Left hindlimb (tissue), 1 donor: Measurements from ENCODE around the gene UQCC5.
A peak's percentile ranks its signal among the peaks of the same experiment; 100 is the strongest.
"Not testable (repeated sequence)": the region's sequence is repeated elsewhere in the genome, so short reads cannot be mapped to it uniquely, and the experiment has no call there.

Source experiments
- DNase-seq: peaks from one replicate; pipeline ENCODE4 v3.0.0-alpha.2; 2018

Gene UQCC5

DNA sequence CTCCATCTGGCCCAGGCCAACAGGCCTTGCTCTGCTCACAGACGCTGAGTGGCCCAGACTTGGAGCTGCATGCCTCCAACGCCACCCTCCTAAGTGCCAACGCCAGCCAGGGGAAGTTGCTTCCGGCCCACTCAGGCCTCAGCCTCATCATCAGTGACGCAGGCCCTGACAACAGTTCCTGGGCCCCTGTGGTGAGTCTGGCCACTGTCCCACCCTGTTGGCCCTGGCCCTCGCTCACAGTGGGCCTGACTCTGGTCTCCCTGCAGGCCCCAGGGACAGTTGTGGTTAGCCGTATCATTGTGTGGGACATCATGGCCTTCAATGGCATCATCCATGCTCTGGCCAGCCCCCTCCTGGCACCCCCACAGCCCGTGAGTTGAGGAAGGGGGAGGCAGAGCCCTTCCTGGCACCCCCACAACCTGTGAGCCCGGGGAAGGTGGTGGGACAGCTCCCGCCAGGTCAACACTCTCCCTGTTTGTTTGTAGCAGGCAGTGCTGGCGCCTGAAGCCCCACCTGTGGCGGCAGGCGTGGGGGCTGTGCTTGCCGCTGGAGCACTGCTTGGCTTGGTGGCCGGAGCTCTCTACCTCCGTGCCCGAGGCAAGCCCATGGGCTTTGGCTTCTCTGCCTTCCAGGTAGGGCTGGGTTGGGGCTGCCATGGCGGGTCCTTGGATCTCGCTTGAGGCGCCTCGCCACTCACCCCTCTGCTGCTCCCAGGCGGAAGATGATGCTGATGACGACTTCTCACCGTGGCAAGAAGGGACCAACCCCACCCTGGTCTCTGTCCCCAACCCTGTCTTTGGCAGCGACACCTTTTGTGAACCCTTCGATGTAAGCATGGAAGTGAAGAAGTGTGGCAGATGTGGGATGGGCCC lies 12.8 kb upstream of the UQCC5 start:
- DNase-seq: peak; percentile 23

GRCh38 chr3:52524258-52524751 lies 12.1 kb upstream of the UQCC5 start:
- peak; percentile 21 for DNase-seq

- peak; percentile 44 for DNase-seq
Observed at GRCh38 chr3:52524752-52525679, 11.4 kb upstream of the UQCC5 start.

DNA sequence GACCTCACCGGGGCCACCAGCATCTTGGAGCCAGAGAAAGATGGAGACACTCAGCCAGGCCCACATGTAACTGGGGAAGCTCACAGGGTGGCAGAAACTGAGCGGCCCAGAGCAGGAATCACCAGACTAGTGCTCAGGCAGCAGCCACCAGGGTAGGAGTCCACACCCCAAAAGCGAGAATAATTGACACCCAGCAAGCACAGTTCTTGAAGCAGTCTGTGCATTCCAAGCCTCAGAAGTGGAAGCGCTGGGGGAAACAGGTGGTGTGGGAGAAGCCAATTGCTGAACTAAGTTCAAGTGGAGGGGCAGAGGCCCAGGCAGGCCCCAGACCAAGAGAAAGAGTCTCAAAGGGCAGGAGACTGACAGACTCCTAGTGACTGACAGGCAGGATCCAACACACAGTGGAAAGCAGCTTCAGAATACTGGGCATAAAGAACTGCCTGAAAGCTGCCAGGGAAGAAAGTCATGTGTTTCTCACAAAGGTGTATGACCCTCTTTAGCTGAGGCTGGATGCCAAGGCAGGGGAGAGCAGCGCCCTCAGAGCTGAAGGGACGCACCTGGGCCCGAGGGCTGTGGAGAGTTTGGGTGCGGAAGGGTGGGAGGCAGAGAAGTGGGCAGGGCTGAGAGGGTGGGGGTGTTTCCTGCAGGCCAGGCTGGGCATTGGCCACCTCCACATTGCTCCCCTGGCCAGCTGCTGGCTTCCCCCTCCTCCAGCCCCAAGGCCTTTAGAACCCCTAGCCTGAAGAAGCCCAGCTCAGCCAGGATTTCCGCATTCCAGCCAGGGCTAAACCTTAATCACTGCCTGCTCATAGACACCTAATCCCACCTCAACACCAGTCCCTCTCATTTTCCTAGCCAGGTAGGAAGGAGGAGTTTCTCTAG lies 10.5 kb upstream of the UQCC5 start:
- peak; percentile 21 for DNase-seq

DNA sequence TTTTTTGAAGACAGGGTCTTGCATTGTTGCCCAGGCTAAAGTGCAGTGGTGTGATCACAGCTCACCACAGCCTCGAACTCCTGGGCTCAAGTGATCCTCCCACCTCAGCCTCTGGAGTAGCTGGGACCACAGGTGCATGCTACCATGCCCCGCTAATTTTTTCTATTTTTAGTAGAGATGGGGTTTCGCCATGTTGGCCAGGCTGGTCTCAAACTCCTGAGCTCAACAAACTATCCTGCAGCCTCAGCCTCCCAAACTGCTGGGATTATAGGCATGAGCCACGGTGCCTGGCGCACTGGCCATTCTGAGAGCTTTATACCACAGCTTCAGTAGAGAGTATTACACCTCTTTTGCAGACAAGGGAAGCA lies 9.8 kb upstream of the UQCC5 start:
- not testable (repeated sequence) for DNase-seq

DNA sequence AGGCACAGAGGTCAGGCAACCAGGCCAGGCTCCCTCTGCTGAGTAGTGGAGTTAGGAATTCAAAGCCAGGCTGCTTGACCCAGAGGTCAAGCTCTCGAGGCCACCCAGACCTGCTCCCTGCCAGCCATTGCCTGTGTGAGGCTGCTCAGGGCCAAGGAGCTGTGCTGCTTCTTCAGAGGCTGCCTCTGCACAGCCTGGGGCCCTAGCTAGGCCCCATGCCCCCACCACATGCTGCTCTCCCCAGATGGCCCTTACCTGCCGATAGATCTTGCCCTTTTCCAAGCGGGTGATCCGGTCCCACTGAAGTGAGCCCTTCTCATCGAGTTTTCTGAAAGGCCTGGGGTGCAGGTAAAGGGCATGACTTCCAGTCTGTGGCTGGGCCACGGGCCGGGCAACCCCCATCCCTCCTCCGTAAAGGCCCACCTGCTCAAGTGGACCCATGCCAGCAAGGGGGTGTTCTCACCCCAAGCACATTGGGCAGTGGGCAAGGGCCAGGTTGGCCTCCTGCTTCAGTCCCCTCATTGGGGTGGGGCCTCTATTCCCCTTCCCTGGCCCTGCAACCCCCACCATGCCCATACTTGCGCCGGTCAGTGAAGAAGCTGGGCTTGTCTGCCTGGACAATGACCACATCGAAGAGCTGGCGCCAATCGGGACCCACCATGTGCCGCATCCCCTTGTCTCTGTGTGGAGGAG lies 9.2 kb upstream of the UQCC5 start:
- DNase-seq: peak; percentile 31

- DNase-seq: peak; percentile 32
Observed at GRCh38 chr3:52527732-52528585, 8.4 kb upstream of the UQCC5 start.

DNA sequence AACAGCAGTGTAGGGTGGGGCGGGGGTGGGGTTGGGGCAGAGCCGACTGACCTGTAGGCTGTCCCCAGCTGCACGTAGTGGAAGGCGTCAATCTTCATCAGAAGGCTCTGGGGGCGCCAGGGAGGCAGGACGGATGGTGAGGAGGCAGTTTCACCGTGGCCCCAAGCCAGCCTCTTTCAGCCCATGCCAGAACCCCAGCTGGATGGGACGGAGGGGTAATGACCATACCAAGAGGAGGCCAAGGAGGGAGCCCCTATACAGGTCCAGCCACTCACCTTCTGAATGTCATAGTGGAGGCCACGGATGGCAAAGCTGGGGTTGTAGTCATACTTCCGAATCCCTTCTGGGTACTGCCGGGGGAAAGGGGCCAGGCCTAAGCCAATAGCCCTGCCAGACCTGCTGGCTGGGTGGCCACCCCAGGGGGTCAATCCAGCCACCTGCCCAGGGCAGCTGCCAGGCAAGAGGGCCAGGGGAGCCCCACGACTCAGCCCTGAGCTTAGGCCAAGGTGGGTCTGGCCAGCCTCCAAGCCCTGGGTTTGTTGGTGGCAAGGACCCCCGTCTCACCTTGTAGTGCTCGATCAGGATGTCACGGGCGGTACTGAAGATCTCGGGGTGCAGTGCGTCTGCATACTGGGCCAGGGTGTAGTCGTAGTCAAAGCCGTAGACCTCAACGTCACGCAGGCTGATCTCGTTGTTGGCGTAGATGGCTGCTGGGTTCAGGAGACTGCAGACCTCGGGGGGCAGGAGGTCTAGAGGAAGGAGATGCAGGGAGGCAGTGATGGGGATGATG lies 7.6 kb upstream of the UQCC5 start:
- no peak for DNase-seq

- peak; percentile 36 for DNase-seq
Observed at GRCh38 chr3:52529376-52530333, 6.8 kb upstream of the UQCC5 start.

DNA sequence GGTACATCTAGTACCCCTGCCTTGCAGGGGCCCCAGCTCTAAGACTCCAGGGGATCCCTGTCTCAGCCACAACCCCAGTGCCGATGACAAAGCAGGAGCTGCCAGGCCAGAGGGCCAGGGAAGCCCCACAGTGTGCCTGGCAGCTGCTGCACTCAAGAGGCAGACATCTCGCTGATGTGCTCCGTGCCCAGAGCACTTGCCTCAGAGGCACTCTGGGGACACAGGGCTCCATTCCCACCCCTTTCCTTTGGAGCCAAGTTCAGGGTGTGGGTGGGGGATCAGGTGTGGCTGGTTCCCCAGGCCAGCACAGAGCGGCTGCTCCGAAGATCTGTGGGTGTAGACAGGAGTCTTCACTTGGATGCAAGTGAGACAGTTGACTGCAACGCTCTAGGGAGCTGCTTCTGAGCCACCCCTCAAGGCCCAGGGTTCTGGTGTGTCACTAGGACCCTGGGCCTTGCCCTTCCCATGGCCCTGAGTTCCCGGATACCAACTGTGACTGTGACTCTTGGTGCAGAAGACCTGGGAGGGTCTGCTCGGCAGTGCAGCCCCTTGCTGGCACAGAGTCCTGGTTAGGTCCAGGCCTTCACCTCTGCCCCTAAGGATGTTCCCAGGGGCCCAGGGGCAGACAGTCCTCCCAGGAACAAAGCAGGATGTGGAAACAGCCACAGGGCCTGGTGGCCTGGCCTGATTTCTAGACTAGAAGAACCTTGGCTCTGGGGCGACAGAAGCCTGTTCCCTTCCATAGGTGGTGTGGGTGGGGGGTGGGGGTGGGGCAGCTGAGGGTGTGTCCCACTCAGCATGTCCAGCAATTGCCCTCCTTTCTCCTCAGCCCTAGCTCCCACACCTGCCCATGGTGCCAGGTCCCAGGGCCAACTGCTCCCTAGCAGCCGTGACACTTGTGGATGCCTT lies 5.2 kb upstream of the UQCC5 start:
- peak; percentile 27 for DNase-seq

DNA sequence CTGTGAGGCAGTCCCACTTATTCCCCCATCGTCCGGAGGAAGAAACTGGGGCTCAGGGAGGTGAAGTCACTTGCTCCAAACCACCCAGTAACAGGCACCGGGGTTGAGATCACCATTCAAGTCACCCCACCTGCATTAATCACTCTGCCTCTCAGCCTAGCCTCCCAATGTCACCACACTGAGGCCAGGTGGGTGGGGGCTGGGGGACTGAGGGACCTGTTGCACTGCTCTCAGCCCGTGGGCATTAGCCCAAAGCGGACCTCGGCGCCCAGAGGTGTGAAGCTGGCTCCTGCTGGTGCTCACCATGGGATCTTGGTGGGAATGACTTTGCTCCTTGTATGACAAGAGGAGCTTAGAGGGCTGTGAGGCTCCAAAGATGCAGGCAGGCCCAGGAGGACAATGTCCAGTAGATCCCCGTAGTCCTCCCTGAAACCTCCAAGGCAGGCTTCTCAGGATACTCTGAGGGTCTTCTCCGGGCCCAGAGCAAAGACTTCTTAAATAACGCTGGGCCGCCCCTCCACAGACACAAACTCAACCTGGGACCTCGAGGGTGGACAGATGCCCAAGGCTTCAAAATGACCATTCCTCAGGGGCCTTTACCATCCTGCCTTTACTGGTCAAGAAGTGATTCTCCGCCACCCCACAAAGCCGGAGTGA lies 4.4 kb upstream of the UQCC5 start:
- DNase-seq: peak; percentile 31

GRCh38 chr3:52532517-52532837 lies 3.9 kb upstream of the UQCC5 start:
- peak; percentile 39 for DNase-seq

- DNase-seq: peak; percentile 55
Observed at GRCh38 chr3:52532838-52533622, 3.4 kb upstream of the UQCC5 start.

- DNase-seq: peak; percentile 85
Observed at GRCh38 chr3:52533623-52534280, 2.7 kb upstream of the UQCC5 start, which contains the start of gene NT5DC2. Gene NT5DC2, minus strand, starts transcription at chr3:52533857. Its CDS starts 120 bp downstream, at chr3:52533737.

GRCh38 chr3:52534281-52535183 lies 1.9 kb upstream of the UQCC5 start:
- peak; percentile 67 for DNase-seq
